Measurements from ENCODE around the gene SOX5. TPM values are rescaled to one million over a fixed set of nuclear protein-coding genes. Genes with fewer than 3 reads are reported as not detected.

The SOX5 gene
- total RNA-seq, 3 donors from 2014 or later (not counting 1 experiment from before 2014, with no cell fraction given): 0.80 to 0.95 TPM; not detected in 1

- no peak overlapping the region for H3K4me3 Mint-ChIP-seq
- intact Hi-C loops (cut with micrococcal nuclease): no loop called here
Observed at GRCh38 chr12:23950775-23951451, 1.4 kb upstream of the SOX5 start.

GRCh38 chr12:23950210-23950774 lies 822 bp upstream of the SOX5 start:
- no peak for DNase-seq
- no peaks in the 10 kb centered on the region for H3K4me1 ChIP-seq (ENCODE audit: control insufficient read depth, insufficient read depth, low read length)
- ATAC-seq: no peak
- WGBS (ENCODE audit: insufficient coverage): 9% methylated on average over 15 of the region's 17 CpGs
- H3K36me3 ChIP-seq (ENCODE audit: control insufficient read depth, insufficient read depth, low read length): no peaks in the 10 kb centered on the region
- no peak overlapping the region for H3K4me3 ChIP-seq (ENCODE audit: low read length)
- no peaks in the 10 kb centered on the region for H3K9me3 Mint-ChIP-seq
- H3K27me3 ChIP-seq (ENCODE audit: control insufficient read depth, insufficient read depth, low read length): peaks cover 9% of the 10 kb centered on the region
- no peak overlapping the region for H3K4me3 Mint-ChIP-seq
- H3K9me3 ChIP-seq (ENCODE audit: control insufficient read depth, insufficient read depth, low read length): no peaks in the 10 kb centered on the region
- no peak overlapping the region for H3K27ac ChIP-seq (ENCODE audit: low read length)
- no peaks in the 10 kb centered on the region for H3K27me3 Mint-ChIP-seq (ENCODE audit: low read depth in 2 of 2)
- H3K36me3 Mint-ChIP-seq: no peaks in the 10 kb centered on the region
- no peak overlapping the region for H3K27ac Mint-ChIP-seq
- TF ChIP-seq CTCF (IDR thresholded peaks at IDR 0.05): no peak
- intact Hi-C loops (cut with micrococcal nuclease): no loop called here
- H3K4me1 Mint-ChIP-seq: no peaks in the 10 kb centered on the region

More at GRCh38 chr12:23950775-23951451, 1.4 kb upstream of the SOX5 start:
- Mint-ChIP-seq H3K36me3 (no peaks in the 10 kb centered on the region), H3K4me1 (no peaks in the 10 kb centered on the region), H3K27ac (no peak overlapping the region), H3K9me3 (no peaks in the 10 kb centered on the region), H3K27me3 (ENCODE audit: low read depth in 2 of 2) (no peaks in the 10 kb centered on the region)
- no peaks in the 10 kb centered on the region for H3K36me3 ChIP-seq (ENCODE audit: control insufficient read depth, insufficient read depth, low read length)
- no peak overlapping the region for H3K4me3 ChIP-seq (ENCODE audit: low read length)
- H3K27me3 ChIP-seq (ENCODE audit: control insufficient read depth, insufficient read depth, low read length): peaks cover 9% of the 10 kb centered on the region
- ATAC-seq: no peak
- no peak for DNase-seq
- no peaks in the 10 kb centered on the region for H3K4me1 ChIP-seq (ENCODE audit: control insufficient read depth, insufficient read depth, low read length)
- WGBS (ENCODE audit: insufficient coverage): 79% methylated on average over 8 of the region's 11 CpGs
- TF ChIP-seq CTCF (IDR thresholded peaks at IDR 0.05): no peak
- no peak overlapping the region for H3K27ac ChIP-seq (ENCODE audit: low read length)
- no peaks in the 10 kb centered on the region for H3K9me3 ChIP-seq (ENCODE audit: control insufficient read depth, insufficient read depth, low read length)

GRCh38 chr12:23948291-23948690 lies 1.2 kb downstream of the SOX5 start:
- intact Hi-C loops (cut with micrococcal nuclease): no loop called here
- no peaks in the 10 kb centered on the region for H3K36me3 ChIP-seq (ENCODE audit: control insufficient read depth, insufficient read depth, low read length)
- H3K9me3 ChIP-seq (ENCODE audit: control insufficient read depth, insufficient read depth, low read length): no peaks in the 10 kb centered on the region
- 85% methylated on average over 4 of the region's 4 CpGs for WGBS (ENCODE audit: insufficient coverage)
- peaks cover 9% of the 10 kb centered on the region for H3K27me3 ChIP-seq (ENCODE audit: control insufficient read depth, insufficient read depth, low read length)
- no peak overlapping the region for H3K4me3 Mint-ChIP-seq
- H3K27ac ChIP-seq (ENCODE audit: low read length): no peak overlapping the region
- ATAC-seq (no peak), DNase-seq (no peak)
- H3K4me3 ChIP-seq (ENCODE audit: low read length): no peak overlapping the region
- H3K36me3 Mint-ChIP-seq: no peaks in the 10 kb centered on the region
- no peaks in the 10 kb centered on the region for H3K4me1 Mint-ChIP-seq
- no peaks in the 10 kb centered on the region for H3K9me3 Mint-ChIP-seq
- no peaks in the 10 kb centered on the region for H3K27me3 Mint-ChIP-seq (ENCODE audit: low read depth in 2 of 2)
- H3K4me1 ChIP-seq (ENCODE audit: control insufficient read depth, insufficient read depth, low read length): no peaks in the 10 kb centered on the region
- no peak for TF ChIP-seq CTCF (IDR thresholded peaks at IDR 0.05)
- H3K27ac Mint-ChIP-seq: no peak overlapping the region

GRCh38 chr12:23947395-23947794 lies 2.1 kb downstream of the SOX5 start:
- Histone ChIP-seq H3K4me3 (ENCODE audit: low read length) (no peak overlapping the region), H3K4me1 (ENCODE audit: control insufficient read depth, insufficient read depth, low read length) (no peaks in the 10 kb centered on the region), H3K27ac (ENCODE audit: low read length) (no peak overlapping the region), H3K27me3 (ENCODE audit: control insufficient read depth, insufficient read depth, low read length) (peaks cover 9% of the 10 kb centered on the region), H3K9me3 (ENCODE audit: control insufficient read depth, insufficient read depth, low read length) (no peaks in the 10 kb centered on the region), H3K36me3 (ENCODE audit: control insufficient read depth, insufficient read depth, low read length) (no peaks in the 10 kb centered on the region)
- Mint-ChIP-seq H3K4me3 (no peak overlapping the region), H3K9me3 (no peaks in the 10 kb centered on the region), H3K36me3 (no peaks in the 10 kb centered on the region), H3K27me3 (ENCODE audit: low read depth in 2 of 2) (no peaks in the 10 kb centered on the region), H3K4me1 (no peaks in the 10 kb centered on the region), H3K27ac (no peak overlapping the region)
- intact Hi-C loops (cut with micrococcal nuclease): no loop called here
- DNase-seq (no peak), ATAC-seq (no peak)
- WGBS (ENCODE audit: insufficient coverage): no CpG with 5 or more reads among the region's 2 CpGs
- no peak for TF ChIP-seq CTCF (IDR thresholded peaks at IDR 0.05)

All from natural killer cell (primary cell).